HUDEP-2 (cell line): Measurements from ENCODE around the gene CLEC11A.
"Not testable (repeated sequence)": the region's sequence is repeated elsewhere in the genome, so short reads cannot be mapped to it uniquely, and the experiment has no call there.

Experiments used
- DNase-seq, 76 experiments: peaks; one replicate each; lab custom pipeline; 2025; ENCODE audit not compliant: unreplicated experiment in 76 of 76; lab: John Stamatoyannopoulos, UW

CLEC11A gene

GRCh38 chr19:50721441-50722137 lies 1.6 kb upstream of the CLEC11A start:
- DNase-seq, result no peak

DNA sequence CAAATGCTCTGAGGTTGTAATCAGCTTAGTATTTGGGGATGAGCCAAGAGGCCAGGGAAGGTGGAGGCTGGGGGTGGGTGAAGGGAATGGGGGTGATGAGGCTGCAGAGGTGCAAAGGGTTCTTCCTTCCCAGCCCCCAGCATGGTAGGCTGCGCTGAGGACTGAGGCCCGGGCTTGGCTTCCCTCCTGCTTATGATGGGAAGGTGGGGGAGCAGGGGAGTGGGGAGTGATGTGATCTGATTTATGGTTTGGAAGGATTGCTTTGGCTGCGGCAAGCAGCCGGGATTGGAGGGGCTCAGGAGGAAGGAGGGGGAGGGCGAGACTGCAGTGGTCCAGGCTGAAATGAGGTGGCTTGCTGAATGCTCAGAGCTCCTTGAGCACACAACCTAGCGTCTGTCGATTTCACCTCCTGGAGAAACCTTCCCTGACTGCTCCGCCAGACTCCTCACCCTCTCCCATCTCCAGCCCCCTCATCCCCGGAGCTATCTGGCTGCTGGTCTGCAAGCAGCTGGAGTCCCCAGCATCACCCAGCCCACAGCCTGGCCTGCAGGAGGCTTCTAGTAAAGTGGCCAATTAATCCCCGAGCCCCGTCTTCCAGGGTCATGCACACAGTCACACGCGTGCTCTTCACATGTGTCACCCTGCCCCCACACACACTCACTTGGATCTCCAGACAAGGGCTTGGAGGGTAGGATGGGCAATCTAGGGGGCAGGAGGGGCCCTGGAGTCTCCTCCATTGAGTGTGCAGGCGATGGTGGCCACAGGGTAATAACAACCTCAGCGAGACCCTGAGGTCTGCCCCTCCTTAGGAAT lies 757 bp upstream of the CLEC11A start:
- no peak for DNase-seq

DNA sequence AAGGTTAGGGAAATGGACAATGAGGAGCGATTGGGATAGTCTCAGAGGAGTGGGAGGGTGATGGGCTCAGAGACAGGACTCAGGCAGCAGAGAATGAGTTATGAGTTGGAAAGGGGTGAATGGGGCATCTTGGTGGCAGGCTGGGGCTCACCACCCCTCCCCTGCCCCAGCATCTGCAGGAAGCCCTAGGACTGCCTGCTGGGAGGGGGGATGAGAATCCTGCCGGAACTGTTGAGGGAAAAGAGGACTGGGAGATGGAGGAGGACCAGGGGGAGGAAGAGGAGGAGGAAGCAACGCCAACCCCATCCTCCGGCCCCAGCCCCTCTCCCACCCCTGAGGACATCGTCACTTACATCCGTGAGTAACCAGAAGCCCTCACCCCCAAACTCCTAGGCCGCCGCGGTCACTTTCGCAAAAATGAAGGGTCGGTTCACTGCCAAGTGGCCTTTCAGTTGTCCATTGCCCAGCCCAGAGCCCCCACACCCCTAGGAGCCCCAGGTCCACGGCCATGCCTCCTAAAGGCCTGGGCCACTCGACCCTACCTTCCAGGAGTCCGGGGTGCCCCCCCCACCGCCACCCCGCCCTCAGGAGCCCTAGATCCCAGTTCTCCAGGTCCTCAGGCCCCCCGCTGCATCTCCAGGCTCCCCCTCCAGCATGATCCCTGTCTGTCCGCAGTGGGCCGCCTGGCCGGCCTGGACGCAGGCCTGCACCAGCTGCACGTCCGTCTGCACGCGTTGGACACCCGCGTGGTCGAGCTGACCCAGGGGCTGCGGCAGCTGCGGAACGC lies 764 bp downstream of the CLEC11A start:
- no peak for DNase-seq

DNA sequence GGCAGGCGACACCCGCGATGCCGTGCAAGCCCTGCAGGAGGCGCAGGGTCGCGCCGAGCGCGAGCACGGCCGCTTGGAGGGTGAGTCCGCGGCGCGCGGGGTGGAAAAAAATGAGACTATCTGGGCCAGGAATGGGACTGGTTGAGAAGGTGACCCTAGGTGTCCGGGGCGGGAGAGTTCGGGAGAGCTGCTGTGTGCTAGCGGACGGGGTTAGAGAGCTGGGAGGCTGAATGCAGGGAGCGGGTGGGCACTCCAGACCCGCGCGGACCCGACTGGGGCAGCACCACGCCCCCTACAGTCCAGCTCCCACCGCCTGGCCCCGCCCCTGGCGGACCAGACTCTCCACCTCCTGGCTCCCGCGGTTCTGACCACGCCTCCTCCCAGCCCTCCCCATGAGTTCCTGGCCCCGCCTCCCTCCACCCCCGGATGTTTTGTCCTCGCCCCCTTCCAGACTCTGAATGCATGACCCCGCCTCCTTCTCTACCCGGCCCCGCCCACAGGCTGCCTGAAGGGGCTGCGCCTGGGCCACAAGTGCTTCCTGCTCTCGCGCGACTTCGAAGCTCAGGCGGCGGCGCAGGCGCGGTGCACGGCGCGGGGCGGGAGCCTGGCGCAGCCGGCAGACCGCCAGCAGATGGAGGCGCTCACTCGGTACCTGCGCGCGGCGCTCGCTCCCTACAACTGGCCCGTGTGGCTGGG lies 1.5 kb downstream of the CLEC11A start:
- peak; percentile 88 to 100 (median 100) for DNase-seq

GRCh38 chr19:50725218-50725910 lies 2.2 kb downstream of the CLEC11A start:
- DNase-seq, result peak in 3 of 76 experiments; percentile 36 to 96 (median 67)

DNA sequence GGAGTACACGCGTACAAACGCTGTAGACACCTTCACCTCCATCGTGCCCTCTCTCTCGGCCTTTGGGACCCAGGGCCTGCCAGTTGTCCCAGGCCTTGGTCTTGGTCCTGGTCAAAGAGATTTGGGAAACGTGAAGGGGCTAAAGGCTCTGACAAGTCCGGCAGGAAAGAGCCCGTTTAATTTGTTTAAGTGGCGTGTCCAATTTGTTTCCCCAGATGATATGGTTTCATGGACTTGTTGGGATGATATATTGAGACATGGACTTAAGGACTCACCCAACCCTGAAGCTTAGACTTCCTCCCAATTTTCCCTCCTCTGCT lies 2.7 kb downstream of the CLEC11A start:
- DNase-seq, result no peak

DNA sequence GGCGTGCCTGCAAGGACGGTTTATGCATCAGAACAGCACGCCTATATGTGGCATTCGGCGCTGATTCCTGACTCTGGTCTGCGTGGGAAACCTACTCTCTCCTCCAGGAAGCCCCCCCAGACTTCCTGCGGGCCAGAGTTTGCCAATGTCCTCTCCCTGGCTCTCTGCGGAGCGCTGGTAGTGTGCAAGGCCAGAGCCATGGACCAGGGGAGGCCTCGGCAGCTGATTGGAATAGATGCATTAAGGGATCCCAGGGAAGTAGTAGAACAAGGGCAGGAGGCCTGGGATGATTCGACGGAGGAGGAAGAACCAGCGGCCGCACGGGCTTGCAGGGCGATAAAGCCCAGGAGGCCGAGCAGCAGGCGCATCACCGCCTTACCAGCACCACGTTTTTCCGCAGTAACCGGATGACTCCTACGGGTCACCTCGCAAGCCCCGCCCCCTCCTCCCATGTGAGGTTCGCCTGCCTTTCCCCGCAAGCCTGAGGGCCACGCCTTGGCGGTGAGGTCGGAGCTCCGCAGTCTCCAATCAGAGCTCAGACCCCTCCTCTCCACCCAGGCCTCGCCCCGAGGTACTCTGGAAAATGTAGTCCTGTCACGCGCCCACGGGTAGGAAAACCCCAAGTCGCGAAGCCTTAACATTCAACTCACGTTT lies 5.0 kb downstream of the CLEC11A start:
- DNase-seq, result peak in 74 of 76 experiments; percentile 50 to 98 (median 92)

DNA sequence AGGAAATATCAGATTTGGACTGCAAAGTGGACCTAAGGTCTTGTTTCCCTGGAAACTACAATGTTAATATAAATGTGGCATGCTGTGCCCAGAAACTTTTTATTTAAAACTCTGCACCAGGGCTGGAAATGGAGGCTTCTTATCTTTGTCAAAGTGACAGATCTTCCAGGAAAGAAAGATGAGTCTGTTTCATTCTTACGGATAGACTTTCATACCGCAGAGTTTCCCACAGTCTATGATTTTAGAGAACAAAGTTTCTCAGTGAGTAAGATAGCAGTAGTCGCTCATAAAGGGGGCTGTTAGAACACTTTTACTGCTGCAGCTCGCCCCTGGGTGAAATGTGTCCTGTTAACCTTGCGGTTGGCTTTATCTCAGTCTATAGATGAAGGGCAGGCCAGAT lies 6.7 kb downstream of the CLEC11A start:
- no peak for DNase-seq

GRCh38 chr19:50735869-50736268 lies 12.7 kb downstream of the CLEC11A start:
- DNase-seq, result no peak

- DNase-seq, result no peak
These were observed 13.2 kb downstream of the CLEC11A start for GRCh38 chr19:50736338-50736737.

GRCh38 chr19:50739132-50739913 lies 16.2 kb downstream of the CLEC11A start:
- no peak for DNase-seq

DNA sequence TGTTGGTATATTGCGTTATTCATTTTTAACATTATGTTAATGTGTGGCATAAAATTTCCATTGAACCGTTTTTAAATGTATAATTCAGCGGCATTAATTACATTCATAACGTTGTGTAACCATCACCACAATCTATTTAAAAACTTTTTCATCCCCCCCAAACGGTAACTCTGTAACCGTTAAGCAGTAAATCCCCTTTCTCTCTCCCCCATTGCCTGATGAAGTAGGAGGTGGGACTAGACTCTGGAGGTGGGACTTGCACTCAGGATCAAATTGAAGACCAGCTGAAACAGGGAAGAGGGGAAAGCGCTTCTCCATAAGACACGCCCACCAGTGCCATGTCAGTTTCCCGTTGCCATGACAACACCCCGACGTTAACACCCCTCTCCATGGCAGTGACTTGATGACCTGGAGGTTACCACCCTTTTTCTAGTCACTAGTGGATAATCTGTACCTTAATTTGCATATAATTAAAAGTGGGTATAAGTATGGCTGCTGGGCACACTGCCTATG lies 16.8 kb downstream of the CLEC11A start:
- no peak for DNase-seq

DNA sequence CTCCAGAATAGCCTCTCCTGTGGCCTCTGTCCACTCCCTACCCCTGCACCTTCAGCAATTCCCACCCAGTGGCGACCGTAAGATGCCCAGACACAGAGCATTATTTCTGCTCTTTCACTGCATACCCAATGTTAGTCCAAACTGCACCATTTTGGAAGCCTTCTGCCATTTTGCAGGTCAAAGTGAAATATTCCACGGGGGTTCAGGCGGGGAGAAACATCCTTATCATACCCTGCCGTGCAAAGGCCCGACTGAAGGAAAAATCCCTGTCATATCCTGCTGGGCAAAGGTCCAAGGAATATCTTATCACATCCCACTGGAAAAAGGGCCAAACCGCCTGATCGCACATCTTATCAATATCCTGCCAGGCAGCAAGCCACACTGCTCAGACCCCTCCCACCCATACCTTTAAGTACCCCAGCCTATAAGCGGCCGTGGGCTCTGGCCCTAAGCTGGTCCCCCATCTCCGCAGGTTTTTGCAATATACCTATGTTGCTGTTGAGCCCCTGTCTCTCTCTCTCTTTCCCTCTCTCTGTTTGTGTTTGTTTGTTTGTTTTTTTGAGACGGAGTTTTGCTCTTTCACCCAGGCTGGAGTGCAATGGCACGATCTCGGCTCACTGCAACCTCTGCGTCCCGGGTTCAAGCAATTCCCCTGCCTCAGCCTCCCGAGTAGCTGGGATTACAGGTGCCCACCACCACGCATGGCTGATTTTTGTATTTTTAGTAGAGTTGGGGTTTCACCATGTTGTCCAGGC lies 18.2 kb downstream of the CLEC11A start:
- peak in 17 of 76 experiments; percentile 13 to 72 (median 22) for DNase-seq

GRCh38 chr19:50743537-50743936 lies 20.4 kb downstream of the CLEC11A start:
- DNase-seq, result no peak

- no peak for DNase-seq
These were observed 22.1 kb downstream of the CLEC11A start for GRCh38 chr19:50745221-50745620.

- DNase-seq, result not testable (repeated sequence)
These were observed 24.0 kb downstream of the CLEC11A start for GRCh38 chr19:50747141-50747540.

- no peak for DNase-seq
These were observed 26.3 kb downstream of the CLEC11A start for GRCh38 chr19:50749490-50749889.

DNA sequence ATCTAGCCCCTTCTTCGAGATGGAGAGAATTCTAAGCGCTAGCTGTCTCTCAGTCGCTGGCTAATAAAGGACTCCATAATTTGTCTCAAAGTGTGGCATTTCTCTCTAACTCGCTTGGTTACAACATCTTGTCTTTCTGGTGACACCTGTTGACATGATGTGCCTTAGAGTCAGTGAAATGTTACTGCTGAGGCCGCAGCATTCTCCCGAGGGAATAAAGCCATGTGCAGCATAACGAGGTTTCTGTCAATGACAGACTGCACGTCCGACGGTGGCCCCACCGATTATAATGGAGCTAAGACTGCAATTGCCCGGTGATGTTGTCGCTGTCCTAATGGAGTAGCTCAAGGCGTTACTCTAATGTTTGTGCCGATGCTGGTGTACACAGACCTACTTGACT lies 26.8 kb downstream of the CLEC11A start:
- no peak for DNase-seq
